GM21447 (cell line): ENCODE results near the gene ZNF430.
"Not testable (repeated sequence)": the region's sequence is repeated elsewhere in the genome, so short reads cannot be mapped to it uniquely, and the experiment has no call there.

ENCODE experiments used
- ATAC-seq: cut with Tn5 transposase; IDR thresholded peaks from one replicate; pipeline ENCODE4 v1.9.1; 2021; ENCODE audit not compliant: unreplicated experiment

Gene ZNF430

GRCh38 chr19:21020298-21021227, at the start of gene ZNF430:
Gene ZNF430 (plus strand): TSS chr19:21020657. CDS start chr19:21020801, 144 bp downstream.
- peak; percentile 97 for ATAC-seq

GRCh38 chr19:20992788-20993187, 27.7 kb upstream of the ZNF430 start:
- ATAC-seq = not testable (repeated sequence)

DNA sequence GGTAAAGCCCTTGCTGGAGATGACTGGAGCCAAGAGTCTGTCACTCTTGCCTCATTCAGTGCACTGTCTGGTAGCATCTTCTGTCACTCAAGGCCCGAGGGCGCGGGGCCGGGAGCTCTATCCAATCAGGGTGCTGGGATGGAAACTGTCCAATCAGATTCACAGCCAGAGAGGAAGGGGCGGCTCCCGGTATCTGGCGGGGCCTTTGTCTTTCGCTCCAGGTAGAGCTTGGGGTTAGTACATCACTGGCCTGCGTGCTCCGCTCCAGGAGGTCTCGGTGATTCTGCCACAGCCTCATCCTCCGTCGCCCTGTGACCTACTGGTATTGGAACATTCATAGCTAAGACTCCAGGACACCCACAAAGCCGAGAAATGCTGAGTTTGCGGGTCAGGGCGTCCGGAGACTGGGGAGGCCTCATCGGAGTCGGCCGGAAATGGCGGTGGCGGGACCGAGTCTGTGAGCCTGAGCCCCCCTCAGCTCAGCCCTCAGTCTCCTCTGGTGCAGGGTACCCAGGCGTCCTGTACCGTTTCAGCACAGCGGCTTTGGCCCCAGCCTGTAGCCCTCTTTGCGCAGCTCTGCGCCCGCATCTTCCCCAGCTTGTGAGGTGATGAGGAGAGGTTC, 20.6 kb upstream of the ZNF430 start:
- peak; percentile 99 for ATAC-seq

DNA sequence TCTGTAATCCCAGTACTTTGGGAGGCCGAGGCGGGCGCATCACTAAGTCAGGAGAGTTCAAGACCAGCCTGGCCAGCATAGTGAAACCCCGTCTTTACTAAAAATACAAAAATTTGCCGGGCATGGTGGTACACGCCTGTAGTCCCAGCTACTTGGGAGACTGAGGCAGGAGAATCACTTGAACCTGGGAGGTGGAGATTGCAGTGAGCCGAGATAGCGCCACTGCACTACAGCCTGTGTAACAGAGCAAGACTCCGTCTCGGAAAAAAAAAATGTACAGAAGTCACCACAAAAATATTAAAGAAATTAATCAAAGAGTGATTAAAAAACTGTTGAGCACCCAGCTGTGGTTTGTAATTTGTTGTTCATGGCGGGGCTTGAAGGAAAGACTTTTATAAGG, 781 bp downstream of the ZNF430 start:
- ATAC-seq = not testable (repeated sequence)

DNA sequence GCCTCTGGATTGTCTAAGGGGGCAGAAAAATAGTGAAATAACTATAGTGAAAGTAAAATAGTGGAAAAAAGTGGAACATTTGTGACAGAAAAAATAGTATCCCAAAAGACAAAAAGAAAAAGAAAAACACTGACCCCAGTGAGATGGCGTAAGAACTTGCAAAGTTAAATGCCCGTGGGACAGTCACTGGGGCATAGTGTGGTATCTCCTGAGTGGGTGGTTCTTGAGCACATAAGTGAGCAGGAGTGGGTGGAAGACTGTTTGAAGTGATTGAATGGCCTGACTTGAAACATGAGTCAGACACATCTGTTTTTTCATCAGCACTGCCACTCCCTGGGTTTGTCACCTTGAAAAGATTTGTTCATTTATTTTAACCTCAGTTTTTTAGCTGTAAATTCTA, 2.5 kb downstream of the ZNF430 start:
- ATAC-seq = no peak

DNA sequence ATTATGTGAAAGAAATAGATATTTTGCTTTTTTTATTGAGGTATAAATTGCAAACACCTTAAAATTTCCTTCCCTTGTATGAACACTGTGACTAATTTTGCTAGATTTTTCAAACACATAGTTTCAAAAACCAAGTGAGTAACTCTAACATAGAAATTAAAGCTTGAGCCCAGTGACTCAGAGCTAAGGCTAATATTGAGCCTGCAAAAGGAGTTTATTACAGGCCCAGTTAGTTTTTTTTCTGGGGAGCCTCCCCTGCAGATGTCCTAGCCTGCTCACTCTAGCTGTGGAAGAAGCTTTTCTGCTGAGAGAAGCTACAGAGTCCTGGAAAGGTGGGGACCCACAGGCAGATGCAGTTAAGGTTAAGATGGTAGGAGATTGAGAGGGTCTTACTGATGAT, 3.4 kb downstream of the ZNF430 start:
- no peak for ATAC-seq

DNA sequence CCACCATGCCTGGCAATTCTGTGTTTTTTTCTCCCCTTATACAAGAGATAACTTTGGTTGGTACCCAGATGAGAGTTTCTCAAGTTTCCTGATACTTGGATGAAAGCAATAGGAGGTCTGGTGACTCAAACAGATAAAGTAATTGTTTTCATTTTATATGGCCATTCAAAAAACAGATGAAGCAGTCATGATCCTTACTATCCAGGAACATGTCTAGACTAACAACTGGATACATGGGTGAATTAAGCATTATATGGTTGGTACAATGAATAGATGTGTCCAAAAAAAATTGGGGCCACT, 8.5 kb downstream of the ZNF430 start:
- ATAC-seq = no peak

DNA sequence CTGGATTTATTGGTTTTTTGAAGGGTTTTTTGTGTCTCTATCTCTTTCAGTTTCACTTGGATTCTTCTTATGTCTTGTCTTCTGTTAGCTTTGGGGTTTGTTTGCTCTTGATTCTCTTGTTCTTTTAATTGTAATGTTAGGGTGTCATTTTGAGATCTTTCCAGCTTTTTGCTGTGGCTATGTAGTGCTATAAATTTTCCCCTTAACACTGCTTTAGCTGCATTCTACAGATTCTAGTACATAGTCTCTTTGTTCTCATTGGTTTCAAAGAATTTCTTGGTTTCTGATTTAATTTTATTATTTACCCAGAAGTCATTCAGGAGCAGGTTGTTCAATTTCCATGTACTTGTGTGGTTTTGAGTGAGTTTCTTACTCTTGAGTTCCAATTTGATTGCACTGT, 24.6 kb downstream of the ZNF430 start:
- no peak for ATAC-seq

GRCh38 chr19:21046489-21046888, 26.0 kb downstream of the ZNF430 start:
- no peak for ATAC-seq

- ATAC-seq = no peak
These were observed 27.3 kb downstream of the ZNF430 start for GRCh38 chr19:21047716-21048115.

DNA sequence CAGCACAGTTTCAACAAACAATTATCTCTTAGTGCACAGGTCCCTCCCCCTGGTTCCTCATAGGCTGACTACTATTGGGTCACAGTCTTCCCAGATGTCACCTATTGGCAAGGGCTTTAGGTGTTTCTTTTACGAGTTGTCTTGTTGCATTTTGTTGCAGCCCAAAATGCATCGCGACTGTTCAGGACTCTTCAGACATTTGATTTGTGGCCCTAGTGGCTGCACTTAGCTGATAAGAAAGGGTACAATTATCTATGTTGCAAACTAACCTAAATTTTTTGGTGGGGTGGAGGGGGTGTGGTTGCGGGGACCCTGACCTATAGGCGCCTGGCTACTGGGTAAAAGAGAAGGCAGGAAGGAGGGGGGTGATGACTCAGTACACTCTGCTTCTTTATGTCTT, 32.4 kb downstream of the ZNF430 start:
- no peak for ATAC-seq

- no peak for ATAC-seq
These were observed 44.9 kb downstream of the ZNF430 start for GRCh38 chr19:21065336-21065735.

DNA sequence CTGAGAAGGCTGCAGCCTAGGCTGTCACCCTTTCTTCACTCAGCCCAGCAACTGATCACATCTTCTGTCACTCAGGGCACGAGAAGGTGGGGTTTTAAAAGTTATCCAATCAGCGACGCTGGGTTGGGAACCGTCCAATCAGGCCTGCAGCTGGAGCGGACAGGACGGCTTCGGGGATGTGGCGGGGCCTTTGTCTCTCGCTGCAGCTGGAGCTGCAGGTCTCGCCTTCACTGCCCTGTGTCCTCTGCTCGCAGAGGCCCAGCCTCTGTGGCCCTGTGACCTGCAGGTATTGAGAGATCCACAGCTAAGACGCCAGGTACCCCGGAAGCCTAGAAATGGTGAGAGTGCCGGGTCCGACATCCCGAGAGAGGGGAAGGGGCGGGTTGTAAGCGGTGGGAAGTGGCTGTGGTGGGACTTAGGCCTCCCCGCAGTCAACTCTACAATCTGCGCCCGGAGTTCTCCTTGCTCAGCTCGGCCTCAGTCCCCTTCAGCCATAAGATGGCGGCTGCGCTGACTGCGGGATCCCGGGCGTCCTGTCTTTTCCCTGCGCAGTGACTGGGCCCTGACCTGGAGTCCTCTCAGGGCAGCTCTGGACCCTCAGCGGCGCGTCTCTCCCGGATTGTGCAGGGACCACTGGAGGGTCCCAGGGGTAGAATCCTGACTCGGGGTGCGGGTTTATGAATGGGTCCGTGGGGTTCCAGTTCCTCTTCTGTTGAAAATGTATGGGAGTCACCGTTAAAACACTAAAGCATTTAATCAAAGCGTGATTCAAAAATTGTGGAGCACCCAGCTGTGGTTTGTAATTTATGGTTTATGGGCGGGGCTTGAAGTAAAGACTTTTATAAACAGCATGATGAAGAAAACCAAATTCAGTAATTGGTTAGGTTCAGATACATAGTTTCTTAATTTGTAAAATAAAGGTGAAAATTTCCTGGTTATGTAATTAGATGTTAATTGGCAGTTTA, 61.8 kb downstream of the ZNF430 start, which contains the start of gene ZNF714:
Gene ZNF714 (plus strand): TSS at position 193 of the 965 bp plus-strand sequence. CDS start 16,066 bp downstream, outside the sequence.
- peak; percentile 98 for ATAC-seq

DNA sequence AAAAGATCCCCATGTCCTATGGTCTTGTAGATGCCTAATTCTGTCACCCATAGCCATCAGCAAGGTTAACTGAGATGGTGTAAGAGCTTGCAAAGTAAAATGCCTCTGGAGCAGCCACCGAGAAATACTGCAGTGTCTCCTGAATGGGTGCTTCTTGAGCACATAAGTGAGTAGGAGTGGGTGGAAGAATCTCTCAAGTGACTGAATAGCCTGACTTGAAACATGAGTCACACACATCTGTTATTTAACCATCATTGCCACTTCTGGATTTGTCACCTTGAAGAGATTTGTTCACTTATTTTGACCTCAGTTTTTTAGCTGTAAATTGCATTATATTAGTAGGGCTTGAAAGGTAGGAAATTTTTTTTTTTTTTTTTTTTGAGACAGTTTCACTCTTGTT, 63.9 kb downstream of the ZNF430 start:
- ATAC-seq = no peak

DNA sequence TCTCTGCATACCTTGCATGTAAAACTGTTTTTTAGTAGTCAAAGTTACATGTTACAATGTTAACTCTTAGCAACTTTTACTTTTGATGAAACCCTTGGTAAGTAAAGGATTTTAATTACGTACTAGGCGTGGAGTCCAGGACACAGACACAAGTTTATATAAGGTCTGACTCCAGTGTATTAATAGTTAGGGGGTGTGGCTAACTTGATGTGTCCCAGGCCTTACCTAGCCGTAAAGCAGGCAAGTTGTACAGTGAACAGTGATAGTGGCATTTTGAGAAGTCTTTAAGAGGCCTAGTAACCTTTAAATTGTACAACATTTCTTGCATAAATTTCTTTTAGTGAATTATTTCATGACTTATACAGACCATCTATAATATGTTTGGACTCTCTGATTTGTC, 67.4 kb downstream of the ZNF430 start:
- no peak for ATAC-seq

- ATAC-seq = no peak
These were observed 71.7 kb downstream of the ZNF430 start for GRCh38 chr19:21092109-21092508.

DNA sequence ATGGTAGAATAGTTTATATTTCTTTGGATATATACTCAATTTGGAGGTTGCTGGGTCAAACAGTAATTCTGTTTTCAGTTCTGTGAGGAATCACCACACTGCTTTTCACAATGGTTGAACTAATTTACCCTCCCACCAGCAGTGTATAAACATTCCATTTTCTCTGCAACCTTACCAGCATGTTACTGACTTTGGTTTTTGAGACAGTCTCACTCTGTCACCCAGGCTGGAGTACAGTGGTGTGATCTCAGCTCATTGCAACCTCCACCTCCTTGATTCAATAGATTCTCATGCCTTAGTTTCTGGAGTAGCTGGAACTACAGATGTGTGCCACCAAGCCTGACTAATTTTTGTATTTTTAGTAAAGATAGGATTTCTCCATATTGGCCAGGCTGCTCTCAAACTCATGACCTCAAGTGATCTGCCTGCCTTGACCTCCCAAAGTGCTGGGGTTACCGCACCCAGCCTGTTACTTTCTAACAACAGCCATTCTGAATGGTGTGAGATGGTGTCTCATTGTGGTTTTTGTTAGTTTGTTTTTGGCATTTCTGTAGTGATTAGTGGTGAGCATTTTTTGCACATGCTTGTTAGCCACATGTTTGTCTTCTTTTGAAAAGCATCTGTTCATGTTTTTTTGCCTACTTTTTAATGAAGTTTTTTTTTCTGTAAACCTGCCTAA, 74.0 kb downstream of the ZNF430 start:
- ATAC-seq = no peak

DNA sequence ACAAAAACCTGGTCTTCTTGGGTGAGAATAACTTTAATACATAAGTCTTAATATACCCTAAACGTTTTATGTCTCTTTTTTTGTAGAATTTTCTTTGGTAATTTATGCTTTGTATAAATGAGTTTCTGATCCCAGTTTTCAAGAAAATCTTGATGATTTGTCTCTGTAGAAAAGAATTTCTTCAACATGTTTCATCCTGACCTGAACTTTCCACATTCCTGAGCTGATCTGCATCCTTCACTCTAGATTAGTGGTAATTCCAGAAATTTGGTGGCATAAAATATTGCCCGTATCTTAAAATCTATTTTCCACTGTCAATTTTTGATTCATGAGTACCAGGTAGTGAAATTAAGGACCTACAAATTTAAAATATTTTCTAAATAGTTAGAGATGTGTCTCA, 77.8 kb downstream of the ZNF430 start:
- no peak for ATAC-seq

DNA sequence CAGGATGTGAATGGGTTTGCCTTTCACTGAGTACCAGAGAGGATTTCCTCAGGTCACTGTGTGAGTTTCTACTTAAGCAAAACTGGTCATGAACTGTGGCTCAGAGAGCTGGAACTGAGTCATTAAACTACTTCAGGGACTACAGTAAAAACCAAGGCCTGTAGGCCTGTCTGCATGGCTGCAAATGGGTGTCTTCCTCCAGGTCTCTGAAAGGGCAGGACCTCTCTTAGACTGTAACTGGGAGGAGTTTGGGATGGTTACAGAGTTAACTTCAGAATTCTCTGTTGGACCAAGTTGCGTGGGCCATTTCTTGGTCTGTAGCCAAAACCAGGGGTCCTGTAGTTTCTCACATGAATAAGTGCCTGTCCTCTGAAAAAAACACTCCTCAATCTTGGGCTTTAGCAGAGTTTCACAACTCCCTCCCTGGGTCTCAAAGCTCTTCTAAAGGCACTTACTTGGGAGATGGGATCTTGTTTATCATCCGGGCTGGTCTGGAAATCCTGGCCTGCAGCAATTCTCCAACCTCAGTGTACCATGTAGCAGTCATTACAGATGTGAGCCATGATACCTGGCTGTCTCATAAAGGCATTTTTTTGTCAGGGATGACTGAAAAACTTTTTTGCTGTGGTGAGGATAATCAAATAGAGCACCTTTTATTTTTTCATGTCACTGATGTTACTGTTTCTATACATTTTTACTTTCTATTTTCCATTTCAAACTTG, 81.2 kb downstream of the ZNF430 start:
- no peak for ATAC-seq

DNA sequence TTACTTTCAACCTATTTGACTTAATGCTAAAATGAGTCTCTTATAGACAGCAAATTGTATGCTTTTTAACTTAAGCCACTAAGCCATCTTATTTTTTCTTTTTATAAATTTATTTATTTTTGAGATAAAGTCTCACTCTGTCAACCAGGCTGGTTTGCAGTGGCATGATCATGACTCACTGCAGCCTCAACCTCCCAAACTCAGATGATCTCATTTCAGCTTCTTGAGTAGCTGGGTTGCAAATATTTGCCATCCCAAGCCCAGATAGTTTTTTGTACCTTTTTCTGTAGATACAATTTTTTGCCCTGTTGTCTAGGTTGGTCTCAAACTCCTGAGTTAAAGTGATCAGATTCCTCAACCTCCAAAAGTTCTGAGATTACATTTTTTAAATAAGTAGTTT, 88.7 kb downstream of the ZNF430 start:
- no peak for ATAC-seq
